Erythroblast (primary cell): ENCODE measurements around the gene PLP1.

Experiments
- GATA1 ChIP-seq: IDR thresholded peaks from 2 replicates; pipeline ENCODE4 v1.6.1; 2011; ENCODE audit warnings: low read depth, mild to moderate bottlenecking, control low read depth, low read length, moderate library complexity
- POLR2A ChIP-seq: IDR thresholded peaks from 2 replicates; pipeline ENCODE4 v1.6.1; 2011; ENCODE audit warnings: mild to moderate bottlenecking, low read length

DNA sequence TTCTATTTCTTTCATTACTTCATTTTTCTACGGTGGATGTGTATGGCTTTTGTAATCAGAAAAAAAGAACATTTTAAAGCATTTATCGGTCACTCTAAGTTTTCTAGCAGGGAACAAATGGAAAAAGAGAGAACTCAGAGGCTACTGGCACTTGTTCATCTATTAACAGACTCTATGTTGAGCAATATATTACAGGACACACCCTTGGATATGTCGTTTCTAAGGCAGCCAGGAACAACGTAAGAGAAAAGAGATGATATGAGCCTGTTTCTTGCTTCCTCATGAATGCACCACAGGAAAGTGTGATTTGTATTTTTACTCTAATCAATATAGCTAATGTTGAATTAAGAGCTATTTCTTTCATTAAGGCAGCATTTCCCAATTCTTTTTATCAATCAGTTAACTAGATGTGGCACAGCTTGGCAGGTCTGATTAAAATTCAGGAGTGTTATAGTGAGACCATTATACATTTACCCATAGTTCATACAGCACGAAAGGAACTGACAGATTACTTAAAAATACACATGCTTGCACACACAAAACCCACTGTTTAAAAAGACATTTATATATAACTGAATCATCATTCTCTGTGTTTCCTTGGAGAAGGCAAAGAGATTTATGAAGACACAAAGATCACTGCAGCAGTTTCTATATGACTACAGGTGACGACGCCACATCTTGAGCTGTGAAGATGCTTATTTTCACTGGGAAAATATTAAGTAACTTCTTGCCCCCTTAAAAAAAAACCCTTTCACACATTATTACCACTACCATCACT, 42.4 kb downstream of the PLP1 start:
- no peak for TF ChIP-seq POLR2A
- TF ChIP-seq GATA1, result no peak
